ENCODE results near the gene MS4A18.

MS4A18 gene

GRCh38 chr11:60739114-60739513 is 14.6 kb downstream of the MS4A18 start:
- H3K27ac ChIP-seq, result no peak overlapping the region
- TF ChIP-seq, protein P1, sequence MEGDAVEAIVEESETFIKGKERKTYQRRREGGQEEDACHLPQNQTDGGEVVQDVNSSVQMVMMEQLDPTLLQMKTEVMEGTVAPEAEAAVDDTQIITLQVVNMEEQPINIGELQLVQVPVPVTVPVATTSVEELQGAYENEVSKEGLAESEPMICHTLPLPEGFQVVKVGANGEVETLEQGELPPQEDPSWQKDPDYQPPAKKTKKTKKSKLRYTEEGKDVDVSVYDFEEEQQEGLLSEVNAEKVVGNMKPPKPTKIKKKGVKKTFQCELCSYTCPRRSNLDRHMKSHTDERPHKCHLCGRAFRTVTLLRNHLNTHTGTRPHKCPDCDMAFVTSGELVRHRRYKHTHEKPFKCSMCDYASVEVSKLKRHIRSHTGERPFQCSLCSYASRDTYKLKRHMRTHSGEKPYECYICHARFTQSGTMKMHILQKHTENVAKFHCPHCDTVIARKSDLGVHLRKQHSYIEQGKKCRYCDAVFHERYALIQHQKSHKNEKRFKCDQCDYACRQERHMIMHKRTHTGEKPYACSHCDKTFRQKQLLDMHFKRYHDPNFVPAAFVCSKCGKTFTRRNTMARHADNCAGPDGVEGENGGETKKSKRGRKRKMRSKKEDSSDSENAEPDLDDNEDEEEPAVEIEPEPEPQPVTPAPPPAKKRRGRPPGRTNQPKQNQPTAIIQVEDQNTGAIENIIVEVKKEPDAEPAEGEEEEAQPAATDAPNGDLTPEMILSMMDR (conservative IDR thresholded peaks at IDR 0.05), result no peak; the same call in 1 of the 2 replicates
- TF ChIP-seq ZFX (IDR thresholded peaks at IDR 0.05), result no peak

- TF ChIP-seq, protein P1 (conservative IDR thresholded peaks at IDR 0.05), result no peak
- TF ChIP-seq ZFX (IDR thresholded peaks at IDR 0.05), result no peak
- peak overlapping the region; percentile 16; the same call in 1 of the 2 replicates for H3K27ac ChIP-seq
These were observed 16.1 kb downstream of the MS4A18 start for GRCh38 chr11:60740573-60740972.

GRCh38 chr11:60741421-60741820 is 16.9 kb downstream of the MS4A18 start:
- TF ChIP-seq ZFX (IDR thresholded peaks at IDR 0.05), result no peak
- TF ChIP-seq, protein P1 (conservative IDR thresholded peaks at IDR 0.05), result no peak

DNA sequence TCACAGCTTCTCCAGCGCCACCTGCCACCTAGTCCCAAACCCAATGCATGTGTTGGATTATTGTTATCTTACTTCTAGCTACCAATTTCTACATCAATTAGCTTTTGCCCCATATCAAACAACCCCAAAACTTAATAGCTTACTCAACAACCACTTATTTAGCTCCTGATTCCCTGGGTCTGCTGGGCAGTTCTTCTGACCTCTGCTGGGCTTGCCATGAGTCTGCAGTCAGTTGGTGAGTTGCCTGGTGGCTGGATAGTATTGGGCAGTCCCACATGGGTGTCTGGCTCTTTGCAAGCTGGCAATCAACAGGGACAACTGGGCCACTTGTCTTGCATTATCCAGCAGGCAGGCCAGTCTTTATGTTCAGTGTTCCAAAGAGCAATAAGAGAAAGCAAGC is 18.5 kb downstream of the MS4A18 start:
- TF ChIP-seq ZFX (IDR thresholded peaks at IDR 0.05), result no peak
- TF ChIP-seq, protein P1 (conservative IDR thresholded peaks at IDR 0.05), result no peak
- no peak overlapping the region for H3K27ac ChIP-seq

More at GRCh38 chr11:60741421-60741820, 16.9 kb downstream of the MS4A18 start:
- 0 out of 2 replicates have a peak overlapping the region, but pooled peaks have one; percentile 16 for H3K27ac ChIP-seq

GRCh38 chr11:60744114-60744513 is 19.6 kb downstream of the MS4A18 start:
- H3K27ac ChIP-seq, result peak overlapping the region; percentile 33; the same call in 1 of the 2 replicates
- TF ChIP-seq ZFX (IDR thresholded peaks at IDR 0.05), result no peak
- TF ChIP-seq, protein P1 (conservative IDR thresholded peaks at IDR 0.05), result no peak

DNA sequence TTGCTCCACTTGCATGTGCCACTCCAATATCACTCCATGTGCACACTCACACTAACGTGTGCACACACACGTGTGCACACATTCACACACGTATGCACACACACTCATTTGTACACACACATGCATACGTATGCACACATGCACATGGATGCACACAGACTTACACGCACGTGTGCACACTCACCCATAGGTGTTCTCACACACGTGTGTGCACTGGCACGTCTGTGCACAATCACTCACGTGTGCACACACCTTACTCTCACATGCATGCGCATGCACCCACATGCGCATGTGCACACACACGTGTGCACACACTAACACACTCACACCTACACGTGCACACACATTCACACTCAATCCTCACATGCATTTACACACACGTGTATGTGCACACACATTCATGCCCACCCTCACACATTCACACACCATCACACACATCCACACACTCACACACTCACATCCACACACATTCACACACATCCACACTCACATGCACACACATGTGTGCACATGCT is 22.9 kb downstream of the MS4A18 start:
- no peak overlapping the region for H3K27ac ChIP-seq
- TF ChIP-seq ZFX (IDR thresholded peaks at IDR 0.05), result no peak
- TF ChIP-seq, protein P1 (conservative IDR thresholded peaks at IDR 0.05), result no peak

DNA sequence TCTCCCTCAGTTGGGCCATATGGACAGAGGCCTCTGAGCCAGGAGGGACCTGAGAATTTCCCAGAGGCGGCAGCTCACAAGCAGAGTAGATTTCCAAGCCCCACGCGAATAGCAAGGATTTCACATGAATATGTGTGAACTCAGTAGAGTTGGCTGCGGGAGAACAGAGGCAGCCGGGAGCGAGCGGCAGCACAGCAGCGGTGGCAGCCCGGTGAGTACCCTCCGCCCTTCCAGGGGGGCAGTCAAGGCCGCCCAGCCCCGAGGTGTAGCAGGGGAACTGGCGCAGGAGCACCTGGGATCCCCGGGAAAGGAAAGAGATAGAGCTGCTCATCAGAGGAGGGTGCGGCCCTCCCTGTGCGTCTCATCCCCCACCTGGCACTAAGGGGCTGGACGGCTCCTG is 23.7 kb downstream of the MS4A18 start:
- no peak for TF ChIP-seq ZFX (IDR thresholded peaks at IDR 0.05)
- TF ChIP-seq, protein P1 (conservative IDR thresholded peaks at IDR 0.05), result no peak
- no peak overlapping the region for H3K27ac ChIP-seq
